HepG2 (cell line): ENCODE measurements around the gene IFIT1B. TPM values are rescaled to one million over a fixed set of nuclear protein-coding genes. Genes with fewer than 3 reads are reported as not detected.

Experiments
- ATF6 ChIP-seq: sonication (generic); formaldehyde crosslinking; conservative IDR thresholded peaks from 2 replicates; pipeline ENCODE4 v1.4.0; 2020; ENCODE audit warnings: missing genetic modification reagents
- CHD4 ChIP-seq: fragments of 200-600 bp; sonication (generic); IDR thresholded peaks from 2 replicates; pipeline ENCODE4 v1.7.0; 2017; ENCODE audit warnings: mild to moderate bottlenecking, low read length, borderline replicate concordance
- GABPA ChIP-seq, 2 experiments: IDR thresholded peaks; 2 replicates each; pipeline ENCODE4 v1.6.1; 2011 to 2016; ENCODE audit warnings: low read depth in 2 of 2, low read length in 1 of 2, missing biosample characterization in 1 of 2, missing genetic modification characterization in 1 of 2
- GPN1 ChIP-seq: sonication (generic); formaldehyde crosslinking; IDR thresholded peaks from 2 replicates; pipeline ENCODE4 v1.5.1; 2020; ENCODE audit warnings: missing genetic modification reagents, borderline replicate concordance
- HOXA3 ChIP-seq: sonication (generic); formaldehyde crosslinking; IDR thresholded peaks from 2 replicates; pipeline ENCODE4 v1.5.0; 2020; ENCODE audit warnings: missing genetic modification reagents
- KLF13 ChIP-seq: sonication (generic); formaldehyde crosslinking; IDR thresholded peaks from 2 replicates; pipeline ENCODE4 v1.4.0; 2020; ENCODE audit warnings: mild to moderate bottlenecking, missing genetic modification reagents
- RBAK ChIP-seq: sonication (generic); formaldehyde crosslinking; IDR thresholded peaks from 2 replicates; pipeline ENCODE4 v1.5.1; 2020; ENCODE audit warnings: mild to moderate bottlenecking, missing genetic modification reagents
- RCOR2 ChIP-seq: IDR thresholded peaks from 2 replicates; pipeline ENCODE4 v1.6.1; 2016; ENCODE audit warnings: missing biosample characterization, missing genetic modification reagents
- RORA ChIP-seq: sonication (generic); formaldehyde crosslinking; IDR thresholded peaks from 2 replicates; pipeline ENCODE4 v1.5.0; 2020; ENCODE audit warnings: mild to moderate bottlenecking, missing genetic modification reagents, moderate library complexity
- SNAI1 ChIP-seq: sonication (generic); formaldehyde crosslinking; IDR thresholded peaks from 2 replicates; pipeline ENCODE4 v1.5.0; 2020; ENCODE audit warnings: mild to moderate bottlenecking, missing genetic modification reagents, borderline replicate concordance
- SNAPC2 ChIP-seq: sonication (generic); formaldehyde crosslinking; IDR thresholded peaks from 2 replicates; pipeline ENCODE4 v1.8.1; 2022; ENCODE audit warnings: mild to moderate bottlenecking, missing genetic modification reagents
- TBX2 ChIP-seq: sonication (generic); formaldehyde crosslinking; IDR thresholded peaks from 2 replicates; pipeline ENCODE4 v1.5.0; 2020; ENCODE audit warnings: missing genetic modification reagents, mild to moderate bottlenecking, borderline replicate concordance
- TFE3 ChIP-seq: IDR thresholded peaks from 2 replicates; pipeline ENCODE4 v1.6.1; 2016
- ZEB1 ChIP-seq: IDR thresholded peaks from 2 replicates; pipeline ENCODE4 v1.6.1; 2012; ENCODE audit warnings: mild to moderate bottlenecking, low read depth, inconsistent platforms; ENCODE audit not compliant: insufficient replicate concordance
- ZNF18 ChIP-seq: sonication (generic); formaldehyde crosslinking; IDR thresholded peaks from 2 replicates; pipeline ENCODE4 v1.8.0; 2022; ENCODE audit warnings: mild to moderate bottlenecking, missing genetic modification reagents; ENCODE audit not compliant: insufficient replicate concordance
- ZNF567 ChIP-seq: sonication (generic); formaldehyde crosslinking; IDR thresholded peaks from 2 replicates; pipeline ENCODE4 v1.8.1; 2023; ENCODE audit warnings: mild to moderate bottlenecking, missing genetic modification reagents, borderline replicate concordance
- ZNF576 ChIP-seq: sonication (generic); formaldehyde crosslinking; IDR thresholded peaks from 2 replicates; pipeline ENCODE4 v1.4.0; 2020; ENCODE audit warnings: mild to moderate bottlenecking, missing genetic modification reagents
- ZNF704 ChIP-seq: sonication (generic); formaldehyde crosslinking; IDR thresholded peaks from 2 replicates; pipeline ENCODE4 v1.8.1; 2023; ENCODE audit warnings: mild to moderate bottlenecking, inconsistent platforms, moderate library complexity, missing genetic modification reagents, borderline replicate concordance
- ZNF740 ChIP-seq: sonication (generic); formaldehyde crosslinking; IDR thresholded peaks from 2 replicates; pipeline ENCODE4 v1.4.0; 2020; ENCODE audit warnings: missing genetic modification reagents
- ZNF773 ChIP-seq: sonication (generic); formaldehyde crosslinking; IDR thresholded peaks from 2 replicates; pipeline ENCODE4 v1.4.0; 2020; ENCODE audit warnings: missing genetic modification reagents, borderline replicate concordance
- ZSCAN25 ChIP-seq: sonication (generic); formaldehyde crosslinking; IDR thresholded peaks from 2 replicates; pipeline ENCODE4 v1.8.0; 2022; ENCODE audit warnings: mild to moderate bottlenecking, missing genetic modification reagents
- polyA plus RNA-seq, 8 experiments: library from polyadenylated mRNA; depleted of rRNA in 3 of 8; stranded (reverse) in 7 of 8; unstranded in 1 of 8; fragments of >200 nt; fragmentation: Illumina TruSeq in 4 of 8; extraction: Trizol in 4 of 8; gene quantifications; 2 replicates each; pipeline versions ENCODE4 v1.2.1 to v1.2.3, GENCODE V29; 2011 to 2016; ENCODE audit warnings: low read depth in 4 of 8, missing spikeins in 1 of 8, mixed read lengths in 1 of 8; ENCODE audit not compliant: insufficient read depth in 1 of 8
- total RNA-seq, 5 experiments: library from RNA; depleted of rRNA; stranded (reverse); fragments of >200 nt; fragmentation: Illumina TruSeq; extraction: Trizol; gene quantifications; 2 replicates each; pipeline ENCODE4 v1.2.3, GENCODE V29; 2016; ENCODE audit warnings: low read depth in 1 of 5

IFIT1B gene
- total and polyA plus RNA-seq, 2 of the 13 experiments (the other 11 are each of a cell fraction or from before 2014, with no cell fraction given): not detected

- no peak for TF ChIP-seq ZNF773 (CRISPR knock-in tag)
- no peak for TF ChIP-seq ZNF740 (CRISPR knock-in tag)
- no peak for TF ChIP-seq RBAK (CRISPR knock-in tag)
- TF ChIP-seq CHD4: no peak
- no peak for TF ChIP-seq KLF13 (CRISPR knock-in tag)
- TF ChIP-seq RCOR2 (CRISPR knock-in tag): no peak
- 0 out of 2 replicates have a peak, but pooled peaks have one; percentile 24 for TF ChIP-seq SNAI1 (CRISPR knock-in tag)
- no peak for TF ChIP-seq GABPA (IDR thresholded peaks at IDR 0.05; ENCODE audit: low read depth, low read length)
- TF ChIP-seq GABPA (CRISPR knock-in tag; IDR thresholded peaks at IDR 0.05; ENCODE audit: low read depth): no peak
- no peak for TF ChIP-seq ZNF567 (CRISPR knock-in tag)
- no peak for TF ChIP-seq GPN1
- TF ChIP-seq ATF6 (CRISPR knock-in tag): no peak
- TF ChIP-seq ZEB1: no peak
- TF ChIP-seq SNAPC2: 0 out of 2 replicates have a peak, but pooled peaks have one; percentile 36
- TF ChIP-seq ZNF576 (CRISPR knock-in tag): no peak
- TF ChIP-seq HOXA3 (CRISPR knock-in tag): no peak
- no peak for TF ChIP-seq RORA (CRISPR knock-in tag)
- TF ChIP-seq TFE3: no peak; the same call in 1 of the 2 replicates
- TF ChIP-seq ZNF704: 0 out of 2 replicates have a peak, but pooled peaks have one; percentile 12
- peak; percentile 37; the same call in 1 of the 2 replicates for TF ChIP-seq TBX2 (CRISPR knock-in tag)
- peak; percentile 44 for TF ChIP-seq ZNF18
- TF ChIP-seq ZSCAN25 (CRISPR knock-in tag): peak; percentile 73
Observed at GRCh38 chr10:89414879-89415821, 37.3 kb downstream of the IFIT1B start (continued).
